ENCODE data around the gene FER1L5. TPM values are rescaled to one million over a fixed set of nuclear protein-coding genes. Genes with fewer than 3 reads are reported as not detected.

The FER1L5 gene
- total and polyA plus RNA-seq, 2 donors (not counting 3 experiments of a cell fraction or from before 2014, with no cell fraction given): not detected

- DNase-seq (ENCODE audit: low read depth, low spot score): no peak
- intact Hi-C loops (cut with micrococcal nuclease): no loop called here
- ChIA-PET POLR2A (no interaction called here), CTCF (no interaction called here)
- no peak overlapping the region for H2AFZ ChIP-seq (ENCODE audit: low read depth, low read length)
- peak; percentile 12 for FAIRE-seq
- no peaks in the 10 kb centered on the region for H3K79me2 ChIP-seq (ENCODE audit: control insufficient read depth, insufficient read depth, low read length)
- H3K4me3 ChIP-seq (replicated peaks in 1 of 3; ENCODE audit: insufficient read depth in 1 of 3, low read depth in 1 of 3, low read length in 3 of 3): no peak overlapping the region
- no peak for TF ChIP-seq POLR2AphosphoS5 (IDR thresholded peaks at IDR 0.05; ENCODE audit: insufficient read depth, low read depth, low read length)
- no peak for TF ChIP-seq CTCF (IDR thresholded peaks at IDR 0.05; ENCODE audit: extremely low read depth in 1 of 2, insufficient read depth in 1 of 2, low read depth in 1 of 2, low read length in 2 of 2)
- H3K36me3 ChIP-seq (ENCODE audit: control insufficient read depth in 2 of 2, extremely low read depth in 1 of 2, insufficient read depth in 2 of 2, low read length in 2 of 2): no peaks in the 10 kb centered on the region
- no peak overlapping the region for H3K9ac ChIP-seq (replicated peaks; ENCODE audit: extremely low read depth, insufficient read depth, low read length)
- H3K9me3 ChIP-seq (replicated peaks; ENCODE audit: control insufficient read depth, insufficient read depth, low read length): no peaks in the 10 kb centered on the region
- no peak overlapping the region for H3K27ac ChIP-seq (ENCODE audit: insufficient read depth, low read depth, low read length)
- H4K20me1 ChIP-seq (replicated peaks; ENCODE audit: control insufficient read depth, extremely low read depth, insufficient read depth, low read length): no peaks in the 10 kb centered on the region
- peaks cover 0 to 4% of the 10 kb centered on the region in 2 experiments for H3K27me3 ChIP-seq (ENCODE audit: control insufficient read depth in 2 of 2, insufficient read depth in 2 of 2, low read length in 2 of 2)
- BruUV-seq (replicated peaks): no TSS peak
- dilution Hi-C loops (cut with MboI; ENCODE audit: extremely low pct_ligation_motif_present, low sequenced_read_pairs): no loop called here
- H3K9me1 ChIP-seq (replicated peaks; ENCODE audit: control insufficient read depth, extremely low read depth, insufficient read depth, low read length): no peaks in the 10 kb centered on the region
- no peak overlapping the region for H3K4me2 ChIP-seq (ENCODE audit: insufficient read depth, low read length)
- no peaks in the 10 kb centered on the region for H3K4me1 ChIP-seq (ENCODE audit: control insufficient read depth, extremely low read depth, insufficient read depth, low read length)
Observed at GRCh38 chr2:96753661-96754282, 111.2 kb downstream of the FER1L5 start.

DNA sequence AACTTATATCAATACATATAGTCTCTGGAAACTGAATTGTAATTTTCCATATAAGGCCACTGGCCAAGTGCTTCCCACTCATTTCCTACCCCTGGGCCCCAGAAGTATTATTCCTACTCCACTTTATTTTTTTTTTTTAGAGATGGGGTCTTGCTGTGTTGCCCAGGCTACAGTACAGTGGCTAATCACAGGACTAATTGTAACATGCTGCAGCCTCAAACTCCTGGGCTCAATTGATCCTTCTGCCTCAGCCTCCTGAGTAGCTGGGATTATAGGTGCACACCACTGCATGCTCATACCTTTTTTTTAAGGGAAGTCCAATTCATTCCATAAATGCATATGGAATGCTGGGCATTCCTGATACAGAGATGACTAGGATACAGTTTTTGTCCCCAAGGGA, 111.8 kb downstream of the FER1L5 start:
- no peak for FAIRE-seq

More for the DNA sequence above, 111.8 kb downstream of the FER1L5 start:
- intact Hi-C loops (cut with micrococcal nuclease): no loop called here
- no peak overlapping the region for H3K9ac ChIP-seq (replicated peaks; ENCODE audit: extremely low read depth, insufficient read depth, low read length)
- no peak overlapping the region for H3K4me2 ChIP-seq (ENCODE audit: insufficient read depth, low read length)
- H3K79me2 ChIP-seq (ENCODE audit: control insufficient read depth, insufficient read depth, low read length): no peaks in the 10 kb centered on the region
- no peaks in the 10 kb centered on the region for H3K9me1 ChIP-seq (replicated peaks; ENCODE audit: control insufficient read depth, extremely low read depth, insufficient read depth, low read length)
- no peak for DNase-seq (ENCODE audit: low read depth, low spot score)
- H3K36me3 ChIP-seq (ENCODE audit: control insufficient read depth in 2 of 2, extremely low read depth in 1 of 2, insufficient read depth in 2 of 2, low read length in 2 of 2): no peaks in the 10 kb centered on the region
- no peak overlapping the region for H3K4me3 ChIP-seq (replicated peaks in 1 of 3; ENCODE audit: insufficient read depth in 1 of 3, low read depth in 1 of 3, low read length in 3 of 3)
- H3K27ac ChIP-seq (ENCODE audit: insufficient read depth, low read depth, low read length): no peak overlapping the region
- ChIA-PET POLR2A (no interaction called here), CTCF (no interaction called here)
- H3K27me3 ChIP-seq (ENCODE audit: control insufficient read depth in 2 of 2, insufficient read depth in 2 of 2, low read length in 2 of 2): peaks cover 0 to 4% of the 10 kb centered on the region in 2 experiments
- no peaks in the 10 kb centered on the region for H3K4me1 ChIP-seq (ENCODE audit: control insufficient read depth, extremely low read depth, insufficient read depth, low read length)
- TF ChIP-seq CTCF (IDR thresholded peaks at IDR 0.05; ENCODE audit: extremely low read depth in 1 of 2, insufficient read depth in 1 of 2, low read depth in 1 of 2, low read length in 2 of 2): no peak
- TF ChIP-seq FOS (IDR thresholded peaks at IDR 0.05; ENCODE audit: borderline replicate concordance, insufficient read depth, low read length): no peak
- TF ChIP-seq POLR2A (IDR thresholded peaks at IDR 0.05; ENCODE audit: low read depth, low read length): no peak
- TF ChIP-seq, protein P1, sequence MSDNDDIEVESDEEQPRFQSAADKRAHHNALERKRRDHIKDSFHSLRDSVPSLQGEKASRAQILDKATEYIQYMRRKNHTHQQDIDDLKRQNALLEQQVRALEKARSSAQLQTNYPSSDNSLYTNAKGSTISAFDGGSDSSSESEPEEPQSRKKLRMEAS (IDR thresholded peaks at IDR 0.05; ENCODE audit: insufficient read depth, insufficient read length): no peak
- no peak for TF ChIP-seq EZH2 (IDR thresholded peaks at IDR 0.05; ENCODE audit: borderline replicate concordance, low read depth, low read length, severe bottlenecking)
- no TSS peak for BruUV-seq (replicated peaks)
- no peaks in the 10 kb centered on the region for H4K20me1 ChIP-seq (replicated peaks; ENCODE audit: control insufficient read depth, extremely low read depth, insufficient read depth, low read length)
- H3K9me3 ChIP-seq (replicated peaks; ENCODE audit: control insufficient read depth, insufficient read depth, low read length): no peaks in the 10 kb centered on the region
- H2AFZ ChIP-seq (ENCODE audit: low read depth, low read length): no peak overlapping the region
- dilution Hi-C loops (cut with MboI; ENCODE audit: extremely low pct_ligation_motif_present, low sequenced_read_pairs): no loop called here

Measured in endothelial cell of umbilical vein (primary cell).